ENCODE data around the gene LILRB5.
"Not testable (repeated sequence)": the region's sequence is repeated elsewhere in the genome, so short reads cannot be mapped to it uniquely, and the experiment has no call there.

Gene LILRB5

DNA sequence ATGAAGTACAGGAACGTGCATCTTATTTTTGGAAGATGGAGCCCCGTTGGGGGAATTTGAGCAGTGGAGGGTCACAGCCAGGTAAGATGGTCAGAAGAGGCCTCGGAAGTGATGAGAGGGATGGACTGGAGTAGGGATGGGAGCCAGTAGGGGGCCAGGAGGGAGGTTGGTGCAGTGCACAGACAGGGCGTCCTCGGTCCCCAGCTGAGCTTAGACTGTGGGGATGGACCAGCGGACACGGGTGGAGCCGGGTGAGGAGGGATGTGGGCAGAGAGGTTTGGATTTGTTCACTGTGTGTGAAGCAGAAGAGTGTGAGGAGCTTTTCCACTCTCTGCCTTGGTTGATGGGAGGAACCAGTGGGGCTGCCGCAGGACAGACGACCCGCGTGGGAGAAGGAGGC lies 45.8 kb downstream of the LILRB5 start:
- DNase-seq (ENCODE audit: low spot score): no peak

DNA sequence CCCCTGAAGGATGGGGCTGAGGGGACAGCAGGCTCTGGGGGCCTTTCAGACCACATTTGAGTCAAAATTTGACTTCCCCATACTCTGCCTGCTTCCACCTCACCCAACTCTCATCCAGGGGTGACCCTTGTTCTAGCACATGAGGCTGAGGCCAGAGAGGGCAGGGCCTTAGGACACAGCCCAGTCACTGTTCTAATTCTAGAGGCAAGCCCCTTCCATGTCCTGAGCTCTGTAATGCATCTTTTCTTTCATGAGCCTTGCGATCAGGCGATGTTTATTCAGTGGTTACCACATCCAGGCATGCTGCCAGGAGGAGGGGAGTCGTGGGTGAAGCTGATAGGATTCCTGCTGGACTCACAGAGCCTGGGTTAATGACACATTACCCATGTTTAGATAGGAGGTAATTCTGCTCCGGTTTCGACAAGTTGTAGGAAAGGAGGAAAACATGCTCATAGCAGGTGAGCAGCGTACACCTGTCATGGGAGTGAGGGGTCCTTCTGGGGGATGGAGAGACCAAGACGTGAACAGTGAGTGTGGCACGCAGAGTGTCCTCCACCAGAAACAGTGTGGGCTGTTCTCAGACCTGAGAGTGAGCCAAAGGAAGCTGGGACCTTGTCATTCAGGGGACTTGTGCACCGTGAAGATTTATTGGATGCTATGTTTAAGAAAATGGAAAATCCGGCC lies 47.1 kb downstream of the LILRB5 start:
- DNase-seq (ENCODE audit: low spot score): peak; percentile 93

DNA sequence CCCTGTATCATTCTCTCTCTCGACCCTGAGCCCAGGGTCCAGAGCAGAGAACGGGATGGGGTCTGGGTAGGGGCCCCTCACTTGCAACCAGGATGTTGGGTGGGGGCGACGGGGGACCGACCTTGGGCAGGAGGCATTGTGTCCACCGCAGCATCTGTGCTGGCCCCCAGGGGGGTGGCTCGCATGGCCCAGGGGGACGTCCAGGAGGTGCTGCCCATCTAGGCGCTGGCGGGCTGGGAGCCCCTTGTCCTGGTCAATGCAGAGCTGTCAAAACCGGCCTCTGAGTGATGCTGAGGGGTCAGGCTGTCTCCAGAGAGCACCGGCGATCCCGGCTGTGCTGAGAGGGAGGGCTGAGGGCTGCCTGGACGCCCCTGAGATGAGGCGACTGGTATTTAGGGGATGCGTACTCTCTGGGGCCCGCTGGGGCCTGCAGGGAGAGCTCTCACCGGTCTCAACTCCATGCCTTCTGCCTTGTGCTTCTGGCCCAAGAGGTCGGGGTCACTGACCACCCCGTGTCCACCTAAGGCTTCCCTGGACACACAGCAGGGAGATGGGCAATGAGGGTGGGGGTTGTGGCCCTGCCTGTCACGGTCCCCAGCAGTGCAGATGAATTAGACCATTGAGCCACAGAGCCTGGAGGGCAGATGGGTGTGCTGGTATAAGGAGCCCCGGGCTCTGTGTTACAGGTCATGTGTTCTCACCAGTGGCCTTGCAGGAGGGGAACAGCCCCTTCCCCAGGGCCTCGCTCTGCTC lies 47.8 kb downstream of the LILRB5 start:
- DNase-seq (ENCODE audit: low spot score): no peak

DNA sequence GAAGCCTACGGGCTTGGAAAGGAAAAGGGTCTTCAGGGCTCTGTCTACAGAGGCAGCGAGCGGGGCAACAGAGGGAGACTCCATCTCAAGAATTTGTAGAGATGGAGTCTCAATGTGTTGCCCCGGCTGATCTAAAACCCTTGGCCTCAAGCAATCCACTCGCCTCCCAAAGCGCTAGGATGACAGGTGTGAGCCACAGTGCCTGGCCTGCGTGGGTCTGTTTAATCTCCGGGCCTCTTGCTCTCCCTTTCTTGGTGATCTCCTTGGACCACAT lies 48.4 kb downstream of the LILRB5 start:
- DNase-seq (ENCODE audit: low spot score): no peak

DNA sequence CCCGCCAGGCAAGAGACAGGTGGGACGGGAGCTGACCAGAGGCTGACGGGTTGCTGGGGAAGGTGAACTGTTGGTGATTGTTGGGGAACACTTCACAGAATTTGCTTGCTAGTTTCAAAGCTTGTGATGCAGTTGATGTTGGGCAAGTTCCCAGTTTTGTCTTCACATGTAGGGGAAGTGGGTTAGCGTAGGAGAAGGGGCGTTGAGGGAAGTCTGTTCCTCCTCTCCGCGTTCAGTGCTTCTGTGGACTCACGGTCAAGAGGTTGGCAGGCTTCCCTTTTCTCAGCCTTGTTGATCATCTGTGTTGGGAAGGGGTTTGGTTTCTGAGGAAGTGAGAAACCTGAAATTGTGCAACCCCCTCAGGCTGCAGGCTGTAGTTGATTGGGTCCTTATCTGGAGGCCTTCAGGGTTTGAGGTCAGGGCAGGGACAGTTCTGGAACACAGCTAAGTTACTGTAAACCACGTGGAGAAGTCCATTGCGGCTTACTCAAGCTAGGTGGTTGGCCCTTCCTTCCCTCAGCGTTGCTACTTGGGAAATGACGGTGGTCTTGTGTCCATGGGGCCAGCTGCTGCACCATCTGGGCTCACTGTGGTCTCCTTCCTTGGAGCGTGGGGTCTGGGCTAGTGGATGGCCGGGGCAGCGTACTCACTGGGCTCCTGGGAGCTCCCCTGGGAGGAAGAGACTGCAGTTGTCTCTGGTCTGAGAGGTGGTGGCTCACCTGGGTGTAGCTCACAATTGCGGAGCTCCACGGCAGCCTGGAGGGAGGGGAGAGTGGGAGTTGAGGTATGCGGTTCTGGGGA lies 48.9 kb downstream of the LILRB5 start:
- DNase-seq (ENCODE audit: low spot score): no peak

DNA sequence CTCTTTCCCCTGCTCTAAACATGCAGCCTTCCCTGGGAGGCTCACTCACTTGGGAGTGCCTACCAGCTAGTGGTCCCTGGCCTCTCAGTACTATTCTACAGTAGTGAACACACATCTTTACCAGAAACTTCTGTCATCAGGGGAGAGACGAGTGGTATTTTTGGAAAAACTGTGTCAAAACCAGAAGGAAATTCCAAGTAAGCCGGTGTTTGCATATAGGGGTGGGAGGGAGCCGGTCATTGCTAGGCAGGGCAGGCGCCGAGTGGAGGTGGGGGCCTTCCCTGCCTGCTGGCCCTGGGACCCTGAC lies 49.4 kb downstream of the LILRB5 start:
- DNase-seq (ENCODE audit: low spot score): no peak

DNA sequence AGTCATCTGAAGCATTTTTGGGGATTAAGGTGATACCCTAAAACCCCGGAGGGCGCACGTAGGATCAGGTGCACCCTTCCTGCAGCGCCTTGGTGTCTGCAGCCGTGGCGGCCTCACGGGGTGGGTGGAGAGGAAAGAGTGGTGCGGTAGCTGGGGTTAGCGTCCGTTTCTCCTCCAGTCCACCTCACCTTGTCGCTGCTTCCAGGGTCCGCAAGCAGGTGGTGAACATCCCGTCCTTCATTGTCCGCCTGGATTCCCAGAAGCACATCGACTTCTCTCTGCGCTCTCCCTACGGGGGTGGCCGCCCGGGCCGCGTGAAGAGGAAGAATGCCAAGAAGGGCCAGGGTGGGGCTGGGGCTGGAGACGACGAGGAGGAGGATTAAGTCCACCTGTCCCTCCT lies 49.9 kb downstream of the LILRB5 start:
- DNase-seq (ENCODE audit: low spot score): not testable (repeated sequence)

DNA sequence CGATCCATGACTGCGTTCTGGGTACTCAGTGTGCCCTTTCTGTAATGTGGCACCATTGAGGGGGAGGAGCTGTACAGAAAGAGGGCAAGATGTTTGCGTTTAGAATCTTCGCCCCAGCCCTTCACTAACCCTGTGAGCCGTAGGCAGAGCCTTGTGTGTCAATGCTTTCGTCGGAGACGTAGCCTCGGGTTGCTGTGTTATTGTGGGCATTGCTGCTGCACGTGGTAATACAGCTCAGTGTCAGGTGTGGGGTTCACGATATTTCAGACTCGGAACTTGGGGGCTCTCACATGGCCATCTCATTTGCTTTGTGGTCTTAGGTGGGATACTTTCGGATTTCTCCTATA lies 50.3 kb downstream of the LILRB5 start:
- DNase-seq (ENCODE audit: low spot score): no peak

DNA sequence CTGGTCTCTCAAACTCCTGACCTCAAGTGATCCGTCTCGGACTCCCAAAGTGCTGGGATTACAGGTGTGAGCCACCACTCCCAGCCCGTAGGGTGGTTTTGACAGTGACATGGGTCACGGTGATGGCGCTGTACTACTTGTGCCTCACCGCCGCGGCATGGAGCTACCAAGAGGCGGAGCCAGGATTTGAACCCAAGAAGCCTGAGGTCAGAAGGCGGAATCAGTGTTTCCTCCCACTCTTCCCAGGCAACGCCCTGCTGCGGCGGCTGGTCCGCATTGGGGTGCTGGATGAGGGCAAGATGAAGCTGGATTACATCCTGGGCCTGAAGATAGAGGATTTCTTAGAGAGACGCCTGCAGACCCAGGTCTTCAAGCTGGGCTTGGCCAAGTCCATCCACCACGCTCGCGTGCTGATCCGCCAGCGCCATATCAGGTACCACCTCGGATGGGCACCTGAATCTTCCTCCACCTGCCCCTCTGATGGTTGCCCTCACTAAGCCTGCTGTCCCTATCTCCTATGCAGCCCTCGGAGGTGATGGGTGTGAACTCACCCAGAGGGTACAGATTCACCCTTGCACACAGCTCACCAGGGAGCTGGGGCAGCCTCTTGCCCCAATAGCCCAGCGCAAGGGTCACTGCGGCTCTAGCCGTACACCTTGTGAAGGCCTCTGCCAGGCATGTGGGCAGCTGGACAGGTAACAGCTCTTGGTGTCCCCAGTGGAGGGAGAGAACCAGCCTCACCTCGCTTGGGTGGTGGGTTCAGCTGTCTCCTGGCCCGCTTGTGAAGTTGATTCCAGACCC lies 50.8 kb downstream of the LILRB5 start:
- no peak for DNase-seq (ENCODE audit: low spot score)

DNA sequence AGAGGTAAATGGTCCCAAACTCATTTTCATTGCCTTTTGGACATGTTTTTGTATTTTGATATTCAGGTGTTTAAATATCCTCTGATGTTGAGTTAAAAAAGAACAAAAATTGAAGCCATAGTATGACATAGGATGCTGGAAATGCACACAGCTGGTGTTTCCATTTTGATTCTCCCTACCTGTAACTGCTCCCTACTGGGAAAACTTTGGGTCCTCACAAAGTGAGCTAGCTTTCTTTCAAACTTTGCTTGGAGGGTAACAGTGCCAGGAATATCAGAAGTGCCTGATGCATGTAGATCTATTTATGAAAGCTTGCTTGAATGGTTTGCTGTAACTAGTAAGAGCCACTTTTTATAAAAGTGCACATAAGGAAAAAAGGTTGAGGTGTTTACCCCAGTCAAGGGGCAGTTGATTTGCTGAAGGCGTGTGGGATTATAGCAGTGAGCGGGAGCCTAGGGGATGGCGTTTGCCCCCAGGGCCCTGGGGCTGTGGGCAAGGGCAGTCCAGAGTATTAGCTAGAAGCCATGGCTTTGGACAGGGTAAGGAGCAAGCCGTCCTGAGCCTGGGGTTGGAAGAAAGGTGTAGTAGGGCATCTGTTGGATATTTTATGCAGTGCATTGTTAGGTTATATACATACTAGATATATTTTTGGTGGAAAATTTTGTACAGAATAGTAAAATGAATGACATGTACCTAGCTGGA lies 52.2 kb downstream of the LILRB5 start:
- no peak for DNase-seq (ENCODE audit: low spot score)

DNA sequence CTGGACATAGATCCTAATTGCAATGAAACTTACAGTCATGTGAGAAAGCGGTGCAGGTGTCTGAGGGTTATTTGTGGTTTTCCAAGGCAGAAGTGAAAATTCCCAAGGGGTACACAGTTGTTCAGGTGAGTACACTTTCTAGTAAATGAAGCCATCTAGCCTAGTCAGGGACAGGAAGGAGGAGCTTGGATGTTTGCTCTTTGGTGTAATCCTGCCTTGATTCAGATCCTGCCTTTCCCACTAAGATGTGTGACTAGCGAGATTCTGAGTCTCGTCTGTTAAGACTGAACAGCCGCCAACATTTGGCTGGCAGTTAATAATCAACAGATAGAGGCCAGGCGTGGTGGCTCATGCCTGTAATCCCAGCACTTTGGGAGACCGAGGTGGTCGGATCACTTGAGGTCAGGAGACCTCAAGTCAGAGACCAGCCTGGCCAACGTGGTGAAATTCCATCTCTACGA lies 53.9 kb downstream of the LILRB5 start:
- DNase-seq (ENCODE audit: low spot score): no peak

DNA sequence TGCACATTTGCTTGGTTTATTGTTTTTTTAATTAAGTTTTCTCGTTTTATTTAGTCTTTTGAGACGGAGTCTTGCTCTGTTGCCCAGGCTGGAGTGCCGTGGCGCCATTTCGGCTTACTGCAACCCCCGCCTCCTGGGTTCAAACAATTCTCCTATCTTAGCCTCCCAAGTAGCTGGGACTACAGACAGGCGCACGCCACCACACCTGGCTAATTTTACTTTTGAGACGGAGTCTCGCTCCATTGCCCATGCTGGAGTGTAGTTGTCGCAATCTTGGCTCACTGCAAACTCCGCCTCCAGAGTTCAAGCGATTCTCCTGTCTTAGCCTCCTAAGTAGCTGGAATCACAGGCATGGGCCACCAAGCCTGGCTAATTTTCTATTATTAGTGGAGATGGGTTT lies 55.1 kb downstream of the LILRB5 start:
- no peak for DNase-seq (ENCODE audit: low spot score)

DNA sequence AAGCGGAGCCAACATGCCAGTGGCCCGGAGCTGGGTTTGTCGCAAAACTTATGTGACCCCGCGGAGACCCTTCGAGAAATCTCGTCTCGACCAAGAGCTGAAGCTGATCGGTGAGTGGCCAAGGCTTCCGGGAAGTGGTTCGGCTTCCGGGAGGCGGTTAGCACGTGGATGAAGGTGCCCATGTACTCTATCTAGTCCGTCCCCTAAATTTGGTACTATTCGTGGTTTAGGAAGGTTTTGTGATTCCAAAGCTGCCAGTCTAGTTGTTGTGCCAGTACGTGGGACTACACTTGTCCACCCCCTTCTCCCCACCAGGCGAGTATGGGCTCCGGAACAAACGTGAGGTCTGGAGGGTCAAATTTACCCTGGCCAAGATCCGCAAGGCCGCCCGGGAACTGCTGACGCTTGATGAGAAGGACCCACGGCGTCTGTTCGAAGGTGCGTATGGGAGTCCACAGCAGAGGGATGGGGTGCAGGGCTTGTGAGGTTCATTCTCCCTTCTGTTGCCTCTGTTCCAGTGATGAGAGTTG lies 55.8 kb downstream of the LILRB5 start:
- DNase-seq (ENCODE audit: low spot score): peak; percentile 17

All from GM03348 (cell line).